Bone marrow (tissue), 2 donors: ENCODE results near the gene TRIO.

ENCODE experiments used
- DNase-seq, 2 donors: peaks; one replicate each; lab custom pipeline; 2025; lab: John Stamatoyannopoulos, UW

The TRIO gene

DNA sequence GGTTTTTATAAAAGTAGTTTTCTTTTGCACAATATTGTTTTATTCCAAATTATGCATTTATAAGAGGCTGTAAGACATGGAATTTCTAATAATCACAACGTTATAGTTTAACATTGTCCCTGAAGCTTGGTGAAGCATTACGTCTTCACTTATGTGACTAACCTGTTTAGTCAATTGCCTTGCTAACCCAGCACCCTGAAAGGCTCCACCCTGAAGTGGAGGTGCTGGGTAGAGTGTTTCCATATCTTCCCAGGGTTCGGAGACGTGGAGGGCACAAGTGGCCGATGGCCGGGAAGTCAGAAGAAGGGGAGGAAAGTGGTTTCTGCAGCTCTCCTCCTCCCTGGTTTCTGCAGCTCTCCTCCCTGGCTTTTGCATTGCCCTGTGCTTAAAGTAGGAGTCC lies 83.4 kb downstream of the TRIO start:
- no peak for DNase-seq

- no peak for DNase-seq
These were observed 83.8 kb downstream of the TRIO start for GRCh38 chr5:14226992-14227391.

DNA sequence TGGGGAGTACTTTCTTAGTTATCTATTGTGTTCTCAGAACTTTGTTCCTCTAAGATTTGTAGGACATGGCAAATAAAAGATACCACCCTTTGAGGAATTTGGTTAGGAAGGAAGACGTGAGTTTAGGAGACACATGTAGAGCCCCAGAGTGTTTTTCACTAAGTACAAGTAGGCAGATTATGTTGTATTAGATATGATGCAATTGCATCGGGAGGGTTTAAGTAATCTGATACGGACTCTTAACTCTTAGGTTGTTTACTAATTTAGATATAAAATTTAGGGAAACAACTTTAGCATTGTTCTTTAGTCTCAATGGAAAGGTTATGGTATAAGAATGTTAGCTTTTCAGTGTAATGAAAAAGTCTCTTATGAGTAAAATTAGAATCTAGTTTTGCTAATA lies 84.4 kb downstream of the TRIO start:
- no peak for DNase-seq

GRCh38 chr5:14228219-14228618 lies 85.1 kb downstream of the TRIO start:
- DNase-seq, result no peak

DNA sequence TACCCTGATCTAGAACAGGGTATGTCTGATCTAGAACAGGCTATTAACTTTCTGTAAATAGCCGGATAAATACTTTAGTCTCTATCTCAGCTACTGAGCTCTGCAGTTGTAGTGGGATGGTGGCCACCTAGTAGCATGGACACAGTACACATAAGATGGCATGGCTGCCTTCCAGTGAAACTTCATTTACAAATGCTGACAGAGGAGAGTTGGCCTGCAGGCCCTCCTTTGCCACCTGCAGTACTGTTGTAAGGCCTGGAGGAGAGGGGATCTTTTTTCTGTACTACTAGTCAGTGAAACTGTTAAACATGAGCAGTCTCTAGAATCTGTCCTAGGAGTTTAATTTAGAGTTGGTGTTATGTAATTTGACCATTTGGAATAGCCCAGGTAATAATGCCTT lies 86.0 kb downstream of the TRIO start:
- DNase-seq, result no peak

- DNase-seq, result no peak
These were observed 86.6 kb downstream of the TRIO start for GRCh38 chr5:14229734-14230133.

DNA sequence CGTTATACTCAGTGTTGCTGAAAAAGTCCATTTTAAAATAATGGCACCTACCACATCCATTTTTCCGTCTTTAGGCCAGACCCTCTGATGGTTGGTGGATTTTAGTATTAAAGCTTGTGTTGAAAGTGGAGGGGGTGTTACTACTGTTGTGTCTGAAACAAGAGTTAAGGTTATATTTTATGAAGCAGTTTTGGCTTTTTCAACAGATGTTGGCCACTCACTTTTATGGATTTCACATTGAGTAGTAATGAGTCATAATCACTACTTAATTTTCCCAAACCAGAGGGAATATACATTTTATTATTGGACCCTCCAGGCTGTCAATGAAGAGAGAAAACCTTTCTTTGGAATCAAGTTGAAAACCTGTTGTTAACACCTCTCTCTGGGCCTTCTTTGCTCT lies 88.0 kb downstream of the TRIO start:
- no peak for DNase-seq

- DNase-seq, result no peak
These were observed 88.7 kb downstream of the TRIO start for GRCh38 chr5:14231890-14232289.

GRCh38 chr5:14234204-14234603 lies 91.1 kb downstream of the TRIO start:
- DNase-seq, result no peak

GRCh38 chr5:14235872-14236271 lies 92.7 kb downstream of the TRIO start:
- no peak for DNase-seq

- no peak for DNase-seq
These were observed 93.6 kb downstream of the TRIO start for GRCh38 chr5:14236757-14237156.

- no peak for DNase-seq
These were observed 94.4 kb downstream of the TRIO start for GRCh38 chr5:14237317-14238086.

GRCh38 chr5:14238272-14238671 lies 95.1 kb downstream of the TRIO start:
- DNase-seq, result no peak

DNA sequence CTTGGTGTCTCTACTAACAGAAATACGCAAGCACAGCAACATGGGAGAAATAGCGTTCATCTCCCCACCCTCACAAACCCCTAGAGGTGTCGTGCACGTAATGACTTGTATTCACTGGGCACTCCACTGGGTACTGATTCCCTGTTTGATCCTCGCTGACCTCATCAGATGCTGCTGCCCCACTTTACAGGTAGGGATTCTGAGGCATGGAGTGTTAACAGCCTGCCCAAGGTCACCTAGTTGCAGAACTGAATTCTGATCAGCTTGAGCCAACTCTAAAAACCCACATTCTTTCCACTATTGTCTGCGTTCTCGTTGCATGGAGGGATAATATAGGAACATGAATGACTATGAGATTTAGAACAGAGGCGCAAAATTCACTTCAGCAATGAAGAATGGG lies 96.3 kb downstream of the TRIO start:
- DNase-seq, result no peak

GRCh38 chr5:14239951-14240350 lies 96.8 kb downstream of the TRIO start:
- DNase-seq, result no peak

DNA sequence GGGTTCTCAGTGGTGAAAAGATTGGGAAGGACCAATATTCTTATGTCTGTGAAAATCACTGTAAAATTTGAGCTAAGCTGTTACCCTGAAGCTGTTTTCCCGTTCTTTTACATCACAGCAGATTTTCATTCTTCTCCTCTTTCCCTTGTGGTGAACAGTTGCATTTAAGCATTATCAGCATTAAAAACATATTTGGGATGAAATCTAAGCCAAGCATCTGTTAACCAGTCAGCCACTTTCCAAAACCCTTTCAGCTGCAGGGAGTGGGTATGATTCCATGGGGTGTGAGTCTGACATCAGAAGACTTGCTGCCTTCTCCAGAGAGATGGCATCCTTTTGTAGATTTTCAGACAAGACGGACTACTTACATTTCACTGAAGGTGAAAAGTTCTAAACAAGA lies 97.2 kb downstream of the TRIO start:
- DNase-seq, result no peak

DNA sequence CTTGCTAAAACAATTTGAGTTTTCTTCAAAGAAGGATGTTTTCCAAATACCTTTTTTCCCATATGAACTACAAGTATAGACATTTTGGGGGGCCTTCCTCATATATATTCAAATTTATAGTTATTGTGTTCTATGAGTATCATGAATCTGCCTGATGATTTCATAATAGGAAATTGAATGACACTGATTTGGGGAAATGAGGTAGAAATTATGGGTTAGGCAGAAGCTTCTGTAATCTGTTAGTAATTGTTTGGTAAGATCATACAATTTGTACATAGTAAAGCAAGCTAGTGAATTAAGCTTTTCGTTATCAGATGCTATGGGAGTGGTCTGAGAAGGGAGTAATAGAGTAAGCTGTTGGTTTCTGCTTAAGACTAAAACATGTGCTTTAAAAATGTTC lies 98.0 kb downstream of the TRIO start:
- DNase-seq, result no peak

- DNase-seq, result no peak
These were observed 99.3 kb downstream of the TRIO start for GRCh38 chr5:14242447-14242846.

- no peak for DNase-seq
These were observed 99.8 kb downstream of the TRIO start for GRCh38 chr5:14242871-14243383.

DNA sequence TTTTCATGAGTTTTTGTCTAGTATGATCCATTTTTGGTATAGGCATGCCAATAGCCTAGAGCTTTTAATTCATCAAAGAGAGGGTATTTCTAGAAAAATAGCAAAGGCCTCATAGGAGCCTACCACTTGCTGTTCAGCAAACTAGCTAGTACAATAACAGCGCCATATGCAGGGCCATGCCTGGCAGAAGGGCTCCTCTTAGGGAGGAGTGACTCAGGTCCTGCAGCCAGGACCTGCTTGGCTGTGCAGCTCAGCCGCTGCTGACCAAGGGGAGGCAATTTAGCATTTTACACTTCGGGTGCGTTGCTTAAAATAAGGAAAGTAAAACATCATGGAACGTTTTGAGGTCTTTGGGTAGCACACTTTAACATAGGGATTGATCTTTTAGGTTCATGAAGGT lies 100.6 kb downstream of the TRIO start:
- DNase-seq, result no peak

- DNase-seq, result no peak
These were observed 101.6 kb downstream of the TRIO start for GRCh38 chr5:14244721-14245120.

- no peak for DNase-seq
These were observed 102.2 kb downstream of the TRIO start for GRCh38 chr5:14245132-14245925.

DNA sequence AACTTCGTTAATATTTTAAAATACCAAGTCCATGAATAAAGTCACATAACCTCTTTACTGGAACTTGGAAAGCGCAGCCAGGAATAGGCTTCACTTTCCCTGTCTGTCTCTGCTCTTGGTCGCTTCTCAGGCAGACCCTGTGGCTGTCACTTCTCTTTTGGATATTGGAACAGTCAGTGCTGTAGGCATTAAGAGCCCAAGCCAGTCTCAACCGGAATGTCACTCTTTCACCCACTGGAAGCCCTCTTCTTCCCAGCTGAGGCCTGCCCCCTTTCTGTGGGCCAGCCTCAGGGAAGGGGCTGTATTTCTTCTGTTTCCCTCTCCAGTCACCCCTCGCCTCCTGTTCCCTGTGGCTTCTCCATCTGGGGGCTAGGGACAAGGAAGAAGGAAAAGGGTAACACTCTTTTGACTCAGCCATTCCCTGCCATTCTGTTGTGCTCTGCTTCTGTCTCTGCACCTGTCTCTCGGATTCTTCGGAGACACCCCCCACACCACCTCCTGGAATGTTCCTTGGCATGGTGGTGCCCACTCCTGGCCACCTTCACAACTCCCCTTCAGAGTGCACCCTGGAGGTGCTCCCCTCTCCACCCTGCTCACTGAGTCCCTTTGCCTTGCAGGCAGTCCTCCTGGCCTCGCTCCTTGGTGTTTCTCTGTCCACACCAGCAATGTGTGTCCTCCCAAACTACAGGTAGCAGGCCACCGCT lies 103.4 kb downstream of the TRIO start:
- DNase-seq, result no peak
